NB4 (cell line): Measurements from ENCODE around the gene GRID1.

Experiments
- DNase-seq: peaks from one replicate; pipeline ENCODE4 v3.0.0; 2010; ENCODE audit warnings: low read depth
- H3K4me3 ChIP-seq: one replicate; pipeline ENCODE4 v1.5.1; 2011; ENCODE audit warnings: mild to moderate bottlenecking, low read depth, low read length, moderate library complexity
- MYC ChIP-seq: IDR thresholded peaks from 2 replicates; pipeline ENCODE4 v1.6.1; 2011; ENCODE audit warnings: low read depth, low read length
- POLR2A ChIP-seq: IDR thresholded peaks from 2 replicates; pipeline ENCODE4 v1.6.1; 2011; ENCODE audit warnings: mild to moderate bottlenecking; ENCODE audit not compliant: insufficient read length; ENCODE audit errors: extremely low read depth
- TF ChIP-seq, protein P1 (sequence below): IDR thresholded peaks from one replicate; pipeline ENCODE4 v1.5.1; 2012; ENCODE audit warnings: low read depth, low read length
- TF ChIP-seq, protein P2 (sequence below): IDR thresholded peaks from 2 replicates; pipeline ENCODE4 v1.6.1; 2011; ENCODE audit warnings: low read depth, low read length

Gene GRID1

DNA sequence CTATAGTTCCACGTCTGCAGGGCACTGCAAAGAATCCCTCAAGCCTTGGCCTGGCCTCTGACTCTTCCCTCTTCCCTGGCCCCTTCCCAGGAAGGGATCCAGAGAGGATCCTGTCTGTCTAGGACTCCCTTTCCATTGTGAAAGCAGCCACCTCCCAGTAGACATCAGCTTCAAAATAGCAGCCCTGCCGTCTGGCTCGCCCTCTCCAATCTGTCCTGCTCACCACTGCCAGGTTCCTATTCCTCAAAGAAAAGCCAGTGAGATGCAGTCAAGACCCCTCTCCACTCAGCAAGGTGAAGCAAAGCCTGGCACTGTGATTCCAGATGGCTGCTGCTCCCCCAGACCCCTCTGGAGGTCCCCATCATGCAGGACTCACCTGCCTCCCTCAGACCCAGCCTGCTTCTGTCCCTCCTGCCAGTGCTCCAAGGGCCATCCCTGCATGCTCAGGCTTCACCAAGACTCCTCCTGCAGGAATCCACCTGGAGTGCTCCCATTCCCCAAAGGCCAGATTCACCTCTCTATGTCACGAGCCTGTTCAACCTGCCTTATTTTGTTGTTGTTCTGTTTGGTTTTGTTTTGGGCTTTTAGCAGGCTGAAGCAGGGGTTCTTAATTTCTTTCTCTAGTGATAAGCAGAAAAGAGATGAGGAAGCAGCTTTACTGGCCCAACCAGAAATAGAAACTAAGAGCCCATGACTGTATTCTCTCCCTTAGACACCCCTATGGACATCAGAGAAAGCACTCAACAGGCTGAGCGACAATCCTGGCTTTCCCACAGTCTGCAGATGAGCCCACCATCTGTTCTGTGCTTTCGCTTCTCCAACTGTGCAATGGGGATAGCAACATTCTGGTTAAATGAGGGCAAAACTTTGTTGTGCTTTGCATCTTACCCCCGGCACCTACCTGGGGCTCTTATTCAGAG lies 305.1 kb downstream of the GRID1 start:
- TF ChIP-seq MYC (no peak), POLR2A (no peak)
- TF ChIP-seq, protein P1, sequence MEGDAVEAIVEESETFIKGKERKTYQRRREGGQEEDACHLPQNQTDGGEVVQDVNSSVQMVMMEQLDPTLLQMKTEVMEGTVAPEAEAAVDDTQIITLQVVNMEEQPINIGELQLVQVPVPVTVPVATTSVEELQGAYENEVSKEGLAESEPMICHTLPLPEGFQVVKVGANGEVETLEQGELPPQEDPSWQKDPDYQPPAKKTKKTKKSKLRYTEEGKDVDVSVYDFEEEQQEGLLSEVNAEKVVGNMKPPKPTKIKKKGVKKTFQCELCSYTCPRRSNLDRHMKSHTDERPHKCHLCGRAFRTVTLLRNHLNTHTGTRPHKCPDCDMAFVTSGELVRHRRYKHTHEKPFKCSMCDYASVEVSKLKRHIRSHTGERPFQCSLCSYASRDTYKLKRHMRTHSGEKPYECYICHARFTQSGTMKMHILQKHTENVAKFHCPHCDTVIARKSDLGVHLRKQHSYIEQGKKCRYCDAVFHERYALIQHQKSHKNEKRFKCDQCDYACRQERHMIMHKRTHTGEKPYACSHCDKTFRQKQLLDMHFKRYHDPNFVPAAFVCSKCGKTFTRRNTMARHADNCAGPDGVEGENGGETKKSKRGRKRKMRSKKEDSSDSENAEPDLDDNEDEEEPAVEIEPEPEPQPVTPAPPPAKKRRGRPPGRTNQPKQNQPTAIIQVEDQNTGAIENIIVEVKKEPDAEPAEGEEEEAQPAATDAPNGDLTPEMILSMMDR: no peak
- TF ChIP-seq, protein P2, sequence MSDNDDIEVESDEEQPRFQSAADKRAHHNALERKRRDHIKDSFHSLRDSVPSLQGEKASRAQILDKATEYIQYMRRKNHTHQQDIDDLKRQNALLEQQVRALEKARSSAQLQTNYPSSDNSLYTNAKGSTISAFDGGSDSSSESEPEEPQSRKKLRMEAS: no peak
- DNase-seq: no peak
- H3K4me3 ChIP-seq: no peak overlapping the region

DNA sequence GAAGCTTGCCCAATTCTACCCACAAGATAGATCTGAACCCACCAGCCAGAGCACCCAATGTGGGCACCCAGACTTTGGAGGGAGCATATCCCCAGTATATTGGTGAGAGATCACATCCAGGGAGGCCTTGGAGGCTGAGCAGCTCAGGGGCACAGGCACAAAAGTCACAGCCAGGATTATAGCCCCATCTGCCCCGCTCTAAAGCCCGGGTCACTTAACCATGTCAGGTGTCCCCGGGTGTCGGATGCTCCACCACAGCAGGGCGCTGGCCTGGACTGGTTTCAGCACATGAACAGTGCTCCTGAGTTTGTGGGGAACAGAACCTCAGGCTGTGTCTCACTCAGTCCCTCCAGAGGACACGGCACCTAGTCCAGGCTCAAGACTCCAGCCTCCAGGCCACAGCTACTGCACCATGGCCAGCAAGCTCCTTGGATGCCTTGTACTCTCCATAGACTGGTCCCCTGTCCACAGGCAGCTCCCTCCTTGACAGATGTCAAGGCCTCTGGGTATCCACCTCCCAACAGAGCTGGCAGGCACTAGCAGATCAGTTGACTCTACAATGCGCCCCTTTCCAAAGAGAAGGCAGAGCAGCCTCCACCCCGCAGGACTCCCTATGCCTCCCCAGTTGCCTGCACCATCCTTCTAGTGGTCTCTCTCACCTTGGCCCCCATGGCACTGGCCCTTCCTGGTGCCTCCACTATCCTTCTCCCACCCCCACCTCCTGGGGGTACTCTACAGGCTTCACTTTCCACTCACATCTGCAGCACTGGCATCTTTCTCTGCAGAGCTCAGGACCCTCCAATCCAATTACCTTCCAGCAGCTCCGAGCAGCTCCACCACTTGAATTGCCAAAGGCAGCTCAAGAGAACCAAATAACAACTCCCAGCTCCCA lies 306.0 kb downstream of the GRID1 start:
- H3K4me3 ChIP-seq: no peak overlapping the region
- no peak for DNase-seq
- TF ChIP-seq, protein P2: no peak
- TF ChIP-seq MYC (no peak), POLR2A (no peak)
- TF ChIP-seq, protein P1: no peak

DNA sequence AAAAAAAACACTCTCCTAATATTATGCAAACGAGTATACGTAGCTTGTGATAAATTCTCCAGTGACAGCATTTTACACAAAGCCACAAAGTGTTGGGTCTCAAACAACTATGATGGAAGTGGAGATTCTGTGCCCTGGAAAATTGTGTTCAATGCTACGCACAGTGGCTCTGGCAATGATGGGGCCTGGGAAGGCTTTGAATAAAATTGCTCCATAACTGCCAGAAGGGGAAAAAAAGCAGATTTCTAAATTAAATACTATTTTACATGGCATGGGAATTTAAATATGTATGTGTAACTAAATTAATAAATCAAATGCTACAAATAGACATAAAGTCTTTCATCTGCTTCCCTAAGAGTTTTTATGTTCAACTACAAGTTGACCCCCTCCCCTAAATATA lies 306.7 kb downstream of the GRID1 start:
- DNase-seq: no peak
- TF ChIP-seq MYC (no peak), POLR2A (no peak)
- TF ChIP-seq, protein P2: no peak
- TF ChIP-seq, protein P1: no peak
- no peak overlapping the region for H3K4me3 ChIP-seq

DNA sequence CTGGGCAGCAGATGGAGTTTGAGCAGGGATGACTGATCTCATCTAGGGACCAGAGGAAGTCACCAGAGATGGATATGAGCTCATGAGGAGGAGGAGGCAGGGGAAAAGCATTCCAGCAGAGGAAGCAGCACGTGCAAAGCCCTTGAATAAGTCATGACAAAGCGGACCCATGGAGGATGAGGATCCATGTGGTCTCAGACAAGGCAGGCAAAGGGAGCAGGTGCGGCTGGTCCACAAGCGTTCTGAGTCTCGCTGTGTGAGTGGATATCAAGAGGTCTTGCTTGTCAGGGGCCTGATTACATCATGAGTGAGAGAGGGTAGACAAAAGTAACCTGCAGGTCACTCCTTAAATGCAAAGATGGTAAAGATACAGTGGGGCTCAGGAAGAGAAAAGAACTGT lies 307.6 kb downstream of the GRID1 start:
- TF ChIP-seq, protein P2: no peak
- TF ChIP-seq POLR2A: no peak
- TF ChIP-seq, protein P1: no peak
- no peak overlapping the region for H3K4me3 ChIP-seq
- DNase-seq: no peak

DNA sequence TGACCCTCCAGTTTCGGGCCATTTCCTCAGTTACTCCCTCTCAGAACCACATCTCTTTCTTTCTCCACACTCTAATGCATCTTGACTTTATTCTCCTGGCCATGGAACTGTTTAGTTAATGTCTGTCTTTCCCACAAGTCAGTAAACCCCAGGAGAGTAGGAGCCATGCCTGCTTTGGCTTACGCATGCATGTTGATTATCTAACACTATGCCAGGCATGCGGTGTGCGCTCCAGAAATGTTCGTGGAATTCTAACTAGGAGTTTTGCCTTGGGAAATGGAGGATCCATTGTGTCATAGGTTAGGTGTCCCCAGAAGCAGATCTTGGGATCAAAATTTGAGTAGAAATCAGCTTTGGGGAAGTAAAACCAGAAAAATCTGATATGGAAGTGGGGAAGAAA lies 308.9 kb downstream of the GRID1 start:
- TF ChIP-seq MYC: no peak
- TF ChIP-seq, protein P1: no peak
- no peak for TF ChIP-seq POLR2A
- TF ChIP-seq, protein P2: no peak
- H3K4me3 ChIP-seq: no peak overlapping the region
- DNase-seq: no peak
